Measurements from ENCODE around the gene BDNF.
A peak's percentile ranks its signal among the peaks of the same experiment; 100 is the strongest.

The BDNF gene

GRCh38 chr11:27705873-27706820 lies 5.9 kb upstream of the BDNF start:
- no peak for DNase-seq

- DNase-seq: no peak
Measured at GRCh38 chr11:27703481-27703880, 3.2 kb upstream of the BDNF start.

GRCh38 chr11:27702811-27703210 lies 2.6 kb upstream of the BDNF start:
- DNase-seq: no peak

GRCh38 chr11:27701355-27702105 lies 1.3 kb upstream of the BDNF start:
- no peak for DNase-seq

- DNase-seq: no peak
Measured at GRCh38 chr11:27699926-27700350, 317 bp downstream of the BDNF start.

- no peak for DNase-seq
Measured at GRCh38 chr11:27699242-27699925, 871 bp downstream of the BDNF start.

- peak; percentile 31 to 38 for DNase-seq
Measured at GRCh38 chr11:27698872-27699241, 1.4 kb downstream of the BDNF start.

- DNase-seq: no peak
Measured at GRCh38 chr11:27697679-27698275, 2.5 kb downstream of the BDNF start.

- no peak for DNase-seq
Measured at GRCh38 chr11:27696961-27697360, 3.3 kb downstream of the BDNF start.

GRCh38 chr11:27696115-27696514 lies 4.1 kb downstream of the BDNF start:
- no peak for DNase-seq

- no peak for DNase-seq
Measured at GRCh38 chr11:27694992-27695391, 5.3 kb downstream of the BDNF start.

- no peak for DNase-seq
Measured at GRCh38 chr11:27693398-27693797, 6.9 kb downstream of the BDNF start.

- DNase-seq: no peak
Measured at GRCh38 chr11:27692781-27693180, 7.5 kb downstream of the BDNF start.

- DNase-seq: no peak
Measured at GRCh38 chr11:27688076-27688475, 12.2 kb downstream of the BDNF start.

GRCh38 chr11:27681664-27682063 lies 18.6 kb downstream of the BDNF start:
- DNase-seq: no peak

GRCh38 chr11:27679136-27680015 lies 20.9 kb downstream of the BDNF start:
- no peak for DNase-seq

- DNase-seq: no peak
Measured at GRCh38 chr11:27678242-27678641, 22.0 kb downstream of the BDNF start.

- no peak for DNase-seq
Measured at GRCh38 chr11:27677108-27677507, 23.1 kb downstream of the BDNF start.

- DNase-seq: no peak
Measured at GRCh38 chr11:27673979-27674663, 26.1 kb downstream of the BDNF start.

GRCh38 chr11:27672836-27673464 lies 27.3 kb downstream of the BDNF start:
- no peak for DNase-seq

Measured in activated CD4-positive, alpha-beta T cell treated with anti-CD3 and anti-CD28 coated beads, Interleukin-2, amount 50 U/mL, for 4 hours (primary cell).